ENCODE measurements around the gene ABL2.
A peak's percentile ranks its signal among the peaks of the same experiment; 100 is the strongest.

The ABL2 gene

GRCh38 chr1:179095924-179096323 lies 133.6 kb downstream of the ABL2 start:
- DNase-seq = no peak

DNA sequence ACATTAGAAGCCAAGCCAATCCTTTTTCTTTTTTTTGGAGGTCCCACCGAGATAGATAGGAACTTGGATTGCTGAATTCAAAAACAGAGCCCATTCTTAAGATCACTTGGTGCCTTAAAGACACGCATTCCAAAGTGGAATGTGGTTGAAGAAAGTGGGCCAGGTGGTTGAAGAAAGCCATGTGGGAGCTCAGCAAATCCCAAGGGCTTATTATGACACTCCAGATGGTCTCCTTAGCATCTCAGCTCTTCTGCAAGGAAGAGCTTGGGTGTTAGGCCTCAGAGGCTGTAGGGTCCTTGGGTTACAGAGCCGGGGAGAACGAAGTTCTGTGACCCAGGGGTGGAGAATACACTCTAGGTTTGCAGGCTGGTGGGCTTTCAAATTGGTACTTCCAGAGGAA lies 134.1 kb downstream of the ABL2 start:
- peak in 1 of 58 donors; percentile 27 for DNase-seq

GRCh38 chr1:179094818-179095217 lies 134.7 kb downstream of the ABL2 start:
- no peak for DNase-seq

DNA sequence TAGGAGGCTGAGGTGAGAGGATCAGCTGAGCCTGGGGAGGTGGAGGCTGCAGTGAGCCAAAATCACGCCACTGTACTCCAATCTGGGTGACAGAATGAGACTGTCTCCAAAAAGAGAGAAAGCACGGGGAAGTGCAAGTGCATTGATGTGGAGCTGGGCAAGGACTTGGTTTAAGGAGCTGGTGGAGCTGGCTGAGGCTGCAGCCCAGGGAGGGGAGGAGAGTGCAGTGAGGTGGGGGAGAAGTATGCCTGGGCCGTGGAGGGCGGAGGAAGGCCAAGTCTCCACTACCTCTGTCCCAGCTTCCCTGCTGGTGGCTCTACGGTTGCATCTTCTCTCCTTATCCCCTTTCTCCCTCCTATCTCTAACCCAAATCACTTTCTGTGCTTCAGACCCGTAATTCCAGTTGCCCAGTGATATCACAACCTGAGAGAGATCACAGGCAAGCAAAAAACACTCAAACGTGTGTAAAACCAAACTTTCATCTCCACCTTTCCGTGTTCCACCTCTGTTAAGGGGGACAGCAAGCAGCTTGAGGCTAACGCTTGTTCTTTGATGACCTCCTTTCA lies 136.5 kb downstream of the ABL2 start:
- no peak for DNase-seq

GRCh38 chr1:179091691-179092165 lies 137.7 kb downstream of the ABL2 start:
- no peak for DNase-seq

- no peak for DNase-seq
Measured at GRCh38 chr1:179090923-179091322, 138.6 kb downstream of the ABL2 start.

- peak in 3 of 58 donors; percentile 25 to 57 (median 25) for DNase-seq
Measured at GRCh38 chr1:179090522-179090921, 139.0 kb downstream of the ABL2 start.

DNA sequence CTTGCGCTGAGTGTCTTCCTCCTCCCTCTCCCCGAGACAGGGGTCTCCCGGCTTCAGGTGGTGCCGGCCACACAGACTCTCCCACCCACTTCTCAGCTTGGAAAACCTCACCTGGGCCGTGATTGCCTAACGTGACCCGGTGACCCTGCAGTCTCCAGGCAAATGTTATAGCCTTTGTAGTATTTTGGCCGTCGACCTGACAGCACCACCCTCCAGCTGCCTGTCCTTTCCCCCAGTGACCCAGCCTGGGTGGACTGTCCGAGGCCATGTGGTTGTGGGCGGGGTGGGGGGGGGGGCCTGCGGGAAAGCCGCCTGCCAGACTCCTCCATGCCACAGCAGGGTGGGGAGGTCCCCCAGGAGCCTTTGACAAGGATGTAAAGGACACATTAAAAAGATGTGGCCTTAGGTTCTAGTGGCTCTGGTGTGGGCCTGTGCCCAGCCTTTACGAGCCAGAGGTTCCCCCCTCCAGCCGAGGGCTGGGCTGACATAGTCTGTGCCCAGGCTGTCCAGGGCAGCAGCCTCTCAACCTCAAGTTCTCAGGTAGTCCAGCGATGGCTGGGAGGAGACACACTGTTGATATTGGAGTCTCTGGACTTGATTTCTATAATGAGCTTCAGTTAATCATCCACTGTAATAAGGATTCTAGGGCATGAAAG lies 139.5 kb downstream of the ABL2 start:
- DNase-seq = no peak

DNA sequence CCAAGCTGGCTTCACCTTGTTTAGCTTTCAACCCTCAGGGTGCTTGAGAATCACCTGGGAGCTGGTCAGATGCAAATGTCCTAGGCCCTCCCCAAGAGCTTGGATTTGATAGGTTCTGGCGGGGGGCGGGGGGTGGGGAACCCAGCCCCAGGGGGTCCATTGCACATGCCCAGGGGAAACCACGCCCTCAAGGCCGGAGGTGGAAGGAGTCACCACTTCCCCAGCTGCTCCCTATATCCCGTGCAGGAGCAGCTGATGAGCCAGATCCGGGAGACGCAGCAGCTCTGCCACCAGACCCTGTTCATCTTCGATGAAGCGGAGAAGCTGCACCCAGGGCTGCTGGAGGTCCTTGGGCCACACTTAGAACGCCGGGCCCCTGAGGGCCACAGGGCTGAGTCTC lies 141.8 kb downstream of the ABL2 start:
- DNase-seq = no peak

- DNase-seq = no peak
Measured at GRCh38 chr1:179083533-179083932, 145.9 kb downstream of the ABL2 start.

DNA sequence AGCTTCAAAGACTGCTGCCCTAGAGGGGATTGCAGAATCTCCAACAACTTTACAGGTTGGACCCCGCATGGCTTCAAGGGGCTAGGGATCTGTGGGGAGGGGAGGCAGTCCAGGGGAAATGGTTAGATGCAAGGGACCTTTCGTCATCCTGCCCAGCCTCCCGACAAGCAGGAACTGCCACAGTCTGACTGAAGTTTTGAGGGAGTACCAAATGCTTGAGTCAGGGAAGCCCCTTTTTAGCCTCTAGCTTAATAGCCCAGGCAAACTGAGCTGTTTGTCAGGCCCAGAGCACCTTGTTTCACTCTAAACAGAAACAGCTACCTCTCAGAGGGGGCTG lies 146.5 kb downstream of the ABL2 start:
- peak in 1 of 58 donors; percentile 60 for DNase-seq

DNA sequence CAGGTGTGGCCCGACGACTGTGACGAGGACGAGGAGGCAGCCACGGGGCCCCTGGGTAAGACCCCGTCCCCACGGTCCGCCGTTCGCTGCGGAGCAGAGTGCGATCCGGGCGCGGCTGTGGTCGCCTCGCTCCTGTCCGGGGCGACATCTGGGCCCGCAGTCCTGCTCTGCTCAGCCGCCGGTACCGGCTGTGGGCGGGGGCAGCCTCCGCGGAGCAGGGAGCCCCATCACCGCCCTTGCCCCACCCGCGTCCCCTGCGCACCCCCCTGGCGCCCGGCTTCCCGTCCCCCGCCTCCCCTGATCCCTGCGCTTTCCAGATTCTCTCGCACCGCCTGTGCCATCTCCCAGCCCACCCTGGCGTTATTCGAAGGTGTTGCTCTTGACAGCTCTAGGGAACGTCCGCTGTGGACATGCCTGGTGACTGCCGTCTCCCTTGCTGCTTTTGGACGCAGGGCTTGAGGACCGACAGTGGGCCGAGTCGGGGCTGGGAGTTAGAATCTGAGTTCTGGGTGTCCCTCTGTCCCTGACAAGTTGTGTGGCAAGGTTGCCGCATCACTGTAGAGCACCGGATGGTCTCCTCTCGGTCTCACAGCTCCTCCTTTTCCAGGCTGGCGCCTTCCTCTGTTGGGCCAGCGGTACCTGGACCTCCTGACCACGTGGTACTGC lies 147.0 kb downstream of the ABL2 start:
- DNase-seq = peak in 19 of 58 donors; percentile 16 to 67 (median 35)

- peak; percentile 38 to 94 (median 87) for DNase-seq
Measured at GRCh38 chr1:179081687-179082332, 147.7 kb downstream of the ABL2 start, which contains the start of gene TOR3A. TOR3A (plus strand) TSS chr1:179082070; CDS start chr1:179082129, 59 bp downstream.

GRCh38 chr1:179080866-179081686 lies 148.4 kb downstream of the ABL2 start:
- DNase-seq = peak in 3 of 58 donors; percentile 42 to 59 (median 58)

DNA sequence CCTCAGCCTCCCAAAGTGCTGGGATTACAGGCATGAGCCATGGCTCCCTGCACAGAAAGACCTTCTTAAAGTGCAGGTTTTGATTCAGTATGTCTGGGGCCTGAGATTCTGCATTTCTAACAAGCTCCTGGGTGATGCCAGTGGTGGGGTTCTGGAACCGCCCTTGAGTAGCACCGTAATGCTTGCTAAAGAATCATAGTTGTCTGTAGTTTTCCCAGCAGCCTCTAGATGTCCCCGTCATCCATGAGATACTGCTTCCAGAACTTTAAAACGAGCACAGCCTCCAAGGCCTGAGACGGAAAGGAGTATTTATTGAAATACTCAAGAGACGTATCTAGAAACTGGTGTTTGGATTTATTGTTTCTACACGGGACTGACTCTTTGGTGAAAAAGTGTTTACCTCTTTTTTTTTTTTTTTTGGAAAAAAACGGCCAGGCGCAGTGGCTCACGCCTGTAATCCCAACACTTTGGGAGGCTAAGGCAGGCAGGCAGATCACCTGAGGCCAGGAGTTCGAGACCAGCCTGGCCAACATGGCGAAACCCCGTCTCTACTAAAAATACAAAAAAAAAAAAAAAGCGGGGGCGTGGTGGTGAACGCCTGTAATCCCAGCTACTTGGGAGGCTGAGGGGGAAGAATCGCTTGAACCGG lies 150.2 kb downstream of the ABL2 start:
- DNase-seq = peak in 29 of 58 donors; percentile 3 to 78 (median 31)

DNA sequence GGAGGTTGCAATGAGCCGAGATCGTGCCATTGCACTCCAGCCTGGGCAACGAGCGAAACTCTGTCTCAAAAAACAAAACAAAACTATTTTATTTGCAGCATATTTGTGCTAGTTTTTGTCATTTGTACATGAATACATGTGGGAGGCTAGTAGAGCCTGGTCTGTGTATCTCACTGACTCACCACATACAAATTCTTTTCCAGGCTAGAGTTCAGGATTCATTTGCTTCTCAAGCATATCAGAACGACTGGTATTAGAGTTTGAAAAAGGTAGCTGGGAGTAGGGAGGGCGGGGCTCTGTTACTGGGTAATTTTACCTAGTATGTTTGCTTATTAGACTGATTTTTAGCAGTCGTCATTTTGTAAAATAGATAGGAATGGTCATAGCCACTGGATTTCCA lies 152.1 kb downstream of the ABL2 start:
- no peak for DNase-seq

DNA sequence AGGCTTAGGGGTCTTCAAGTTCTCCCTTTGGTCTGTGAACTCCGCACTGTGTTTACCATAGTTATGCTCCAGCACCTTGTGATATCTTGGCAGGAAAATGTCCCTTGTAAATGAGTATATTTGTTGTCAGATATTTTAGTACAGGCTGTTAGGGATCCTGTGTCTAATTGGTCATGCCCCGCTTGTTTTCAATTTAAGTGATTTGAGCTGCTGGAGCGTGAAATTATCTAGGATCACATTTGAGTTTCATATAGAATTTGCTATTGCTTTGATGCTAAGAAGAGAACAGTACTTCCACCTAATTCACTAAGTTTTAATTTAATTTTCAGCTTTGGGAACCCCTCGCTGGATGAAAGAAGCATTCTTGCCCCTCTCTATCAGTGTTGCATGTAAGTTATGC lies 163.0 kb downstream of the ABL2 start:
- DNase-seq = no peak

DNA sequence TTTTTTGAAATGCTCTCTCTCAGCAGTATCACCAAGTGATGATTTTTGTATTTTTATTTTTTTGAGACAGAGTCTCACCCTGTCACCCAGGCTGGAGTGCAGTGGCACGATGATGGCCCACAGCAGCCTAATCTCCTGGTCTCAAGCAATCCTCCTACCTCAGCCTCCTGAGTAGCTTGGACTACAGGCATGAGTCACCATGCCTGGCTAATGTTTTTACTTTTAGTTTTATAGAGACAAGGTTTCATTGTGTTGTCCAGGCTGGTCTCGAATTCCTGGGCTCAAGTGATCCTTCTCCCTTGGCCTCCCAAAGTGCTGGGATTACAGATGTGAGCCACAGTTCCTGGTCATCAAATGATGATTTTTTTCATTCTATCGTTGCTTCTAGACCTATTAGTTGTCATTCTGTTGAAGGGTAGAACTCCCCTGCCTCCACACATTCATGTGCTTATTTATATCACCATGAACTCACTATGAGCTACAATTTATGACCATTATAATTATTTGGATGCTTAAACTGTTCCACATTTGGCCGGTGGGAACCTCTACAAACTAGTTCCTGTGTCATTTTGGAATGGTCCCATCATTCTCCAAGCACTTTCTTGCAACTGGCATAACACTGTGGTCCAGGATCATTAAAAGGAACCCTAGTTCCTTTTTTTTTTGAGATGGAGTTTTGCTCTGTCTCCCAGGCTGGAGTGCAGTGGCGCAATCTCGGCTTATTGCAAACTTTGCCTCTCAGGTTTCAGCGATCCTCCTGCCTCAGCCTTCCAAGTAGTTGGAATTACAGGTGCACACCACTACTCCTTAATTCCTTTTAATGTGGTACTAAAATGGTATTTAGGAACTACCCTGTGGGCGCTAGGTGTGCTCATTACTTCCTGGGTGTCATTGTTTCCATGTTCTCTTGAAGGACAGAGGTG lies 167.9 kb downstream of the ABL2 start:
- no peak for DNase-seq

All from anterior cingulate cortex (tissue), 58 donors.